Neural progenitor cell (in vitro differentiated cells): ENCODE measurements around the gene KIF26A. TPM values are rescaled to one million over a fixed set of nuclear protein-coding genes. Genes with fewer than 3 reads are reported as not detected.

Experiments
- DNase-seq: peaks from one replicate; pipeline ENCODE4 v3.0.0-alpha.2; 2016; ENCODE audit warnings: low spot score
- H2AFZ ChIP-seq: fragments of 200-600 bp; sonication (generic); replicated peaks from 2 replicates; pipeline ENCODE4 v1.6.1; 2016; ENCODE audit warnings: antibody characterized with exemption
- H3F3A ChIP-seq: fragments of 200-600 bp; sonication (generic); 2 replicates; pipeline ENCODE4 v1.6.1; 2016; ENCODE audit warnings: antibody characterized with exemption, low read depth
- H3K27ac ChIP-seq: fragments of 200-600 bp; sonication (generic); 2 replicates; pipeline ENCODE4 v1.5.1; 2016; ENCODE audit warnings: mild to moderate bottlenecking
- H3K27me3 ChIP-seq: fragments of 200-600 bp; sonication (generic); 2 replicates; pipeline ENCODE4 v1.6.1; 2016; ENCODE audit warnings: mild to moderate bottlenecking, moderate library complexity
- H3K36me3 ChIP-seq: fragments of 200-600 bp; sonication (generic); 2 replicates; pipeline ENCODE4 v1.5.1; 2016
- H3K4me1 ChIP-seq: fragments of 200-600 bp; sonication (generic); 2 replicates; pipeline ENCODE4 v1.6.1; 2016; ENCODE audit warnings: mixed run types
- H3K4me2 ChIP-seq: fragments of 200-600 bp; sonication (generic); 2 replicates; pipeline ENCODE4 v1.6.1; 2016
- H3K4me3 ChIP-seq: fragments of 200-600 bp; sonication (generic); 2 replicates; pipeline ENCODE4 v1.5.1; 2016
- H3K79me2 ChIP-seq: fragments of 200-600 bp; sonication (generic); 2 replicates; pipeline ENCODE4 v1.6.1; 2016; ENCODE audit warnings: low read depth
- H3K9ac ChIP-seq: fragments of 200-600 bp; sonication (generic); 2 replicates; pipeline ENCODE4 v1.6.1; 2016
- H3K9me3 ChIP-seq: fragments of 200-600 bp; sonication (generic); 2 replicates; pipeline ENCODE4 v1.5.1; 2016; ENCODE audit warnings: low read depth
- H4K20me1 ChIP-seq: fragments of 200-600 bp; sonication (generic); 2 replicates; pipeline ENCODE4 v1.6.1; 2016; ENCODE audit warnings: low read depth
- H3K27ac Mint-ChIP-seq: 3 replicates; pipeline ENCODE4 v1.8.0; 2021; ENCODE audit warnings: mixed read lengths
- H3K27me3 Mint-ChIP-seq: 2 replicates; pipeline ENCODE4 v1.8.0; 2022; ENCODE audit warnings: low read depth, mild to moderate bottlenecking, inconsistent platforms, moderate library complexity, mixed read lengths; ENCODE audit not compliant: insufficient read depth
- H3K36me3 Mint-ChIP-seq: 3 replicates; pipeline ENCODE4 v1.8.0; 2021; ENCODE audit warnings: mixed read lengths
- H3K4me1 Mint-ChIP-seq: 3 replicates; pipeline ENCODE4 v1.8.0; 2021; ENCODE audit warnings: mixed read lengths
- H3K4me3 Mint-ChIP-seq: 3 replicates; pipeline ENCODE4 v1.8.0; 2021; ENCODE audit warnings: mild to moderate bottlenecking, moderate library complexity, mixed read lengths
- H3K9me3 Mint-ChIP-seq: 3 replicates; pipeline ENCODE4 v1.8.0; 2020; ENCODE audit warnings: mixed read lengths
- CTCF ChIP-seq: fragments of 200-600 bp; sonication (generic); IDR thresholded peaks from 2 replicates; pipeline ENCODE4 v1.5.1; 2017; ENCODE audit warnings: antibody characterized with exemption, mild to moderate bottlenecking
- EZH2 ChIP-seq: fragments of 200-600 bp; sonication (generic); IDR thresholded peaks from 2 replicates; pipeline ENCODE4 v1.6.1; 2017; ENCODE audit warnings: antibody characterized with exemption, mild to moderate bottlenecking, moderate library complexity
- EZH2phosphoT487 ChIP-seq: fragments of 200-600 bp; sonication (generic); IDR thresholded peaks from 2 replicates; pipeline ENCODE4 v1.6.1; 2017; ENCODE audit warnings: antibody characterized with exemption
- total RNA-seq: library from RNA; depleted of rRNA; stranded (reverse); fragments of >200 nt; gene quantifications from 2 replicates; pipeline ENCODE4 v1.2.3, GENCODE V29; 2015; ENCODE audit warnings: low replicate concordance

The KIF26A gene
- total RNA-seq, 1 donor from 2014 or later: 6.1 TPM

DNA sequence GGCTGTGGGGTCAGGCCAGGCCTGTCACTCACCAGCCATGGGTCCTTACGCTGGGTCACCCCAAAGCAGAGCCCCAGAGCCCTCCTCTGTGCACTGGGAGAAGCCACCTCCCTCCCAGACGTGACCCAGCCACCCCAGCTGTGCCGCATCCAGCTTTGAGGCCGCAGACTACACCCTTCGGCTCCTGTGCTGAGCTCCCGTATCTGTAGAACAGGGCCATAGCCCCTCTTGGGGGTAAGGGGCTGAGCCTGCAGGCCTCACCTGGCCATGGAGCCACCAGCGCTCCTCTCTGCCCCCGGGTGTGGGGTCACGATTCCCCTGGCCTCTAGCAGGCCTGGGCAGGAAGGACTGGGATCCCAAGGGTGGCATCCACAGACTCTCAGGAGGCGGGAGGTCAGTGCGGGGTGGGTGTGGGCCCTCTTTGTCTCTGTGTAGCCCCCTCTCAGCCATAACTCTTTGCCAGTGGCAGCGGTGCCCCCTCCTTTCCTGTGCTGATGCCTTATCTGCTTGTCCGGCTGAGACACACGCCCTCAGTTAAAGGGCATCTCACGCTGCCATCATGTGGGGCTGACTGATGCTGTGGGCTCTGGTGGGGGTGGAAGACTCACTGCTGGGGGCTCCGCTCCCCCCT is 36.6 kb upstream of the KIF26A start:
- Histone ChIP-seq H3K36me3 (no peaks in the 10 kb centered on the region), H3K9ac (no peak overlapping the region), H3F3A (no peaks in the 10 kb centered on the region), H3K4me3 (no peak overlapping the region), H4K20me1 (no peaks in the 10 kb centered on the region), H3K9me3 (no peaks in the 10 kb centered on the region), H2AFZ (no peak overlapping the region), H3K27ac (no peak overlapping the region), H3K27me3 (no peaks in the 10 kb centered on the region), H3K4me2 (no peak overlapping the region), H3K79me2 (no peaks in the 10 kb centered on the region), H3K4me1 (no peaks in the 10 kb centered on the region)
- Mint-ChIP-seq H3K9me3 (no peaks in the 10 kb centered on the region), H3K27me3 (peaks cover 4% of the 10 kb centered on the region), H3K27ac (no peak overlapping the region), H3K36me3 (no peaks in the 10 kb centered on the region), H3K4me1 (no peaks in the 10 kb centered on the region), H3K4me3 (no peak overlapping the region)
- DNase-seq: no peak
- TF ChIP-seq EZH2phosphoT487: no peak
- no peak for TF ChIP-seq CTCF
- TF ChIP-seq EZH2: no peak

DNA sequence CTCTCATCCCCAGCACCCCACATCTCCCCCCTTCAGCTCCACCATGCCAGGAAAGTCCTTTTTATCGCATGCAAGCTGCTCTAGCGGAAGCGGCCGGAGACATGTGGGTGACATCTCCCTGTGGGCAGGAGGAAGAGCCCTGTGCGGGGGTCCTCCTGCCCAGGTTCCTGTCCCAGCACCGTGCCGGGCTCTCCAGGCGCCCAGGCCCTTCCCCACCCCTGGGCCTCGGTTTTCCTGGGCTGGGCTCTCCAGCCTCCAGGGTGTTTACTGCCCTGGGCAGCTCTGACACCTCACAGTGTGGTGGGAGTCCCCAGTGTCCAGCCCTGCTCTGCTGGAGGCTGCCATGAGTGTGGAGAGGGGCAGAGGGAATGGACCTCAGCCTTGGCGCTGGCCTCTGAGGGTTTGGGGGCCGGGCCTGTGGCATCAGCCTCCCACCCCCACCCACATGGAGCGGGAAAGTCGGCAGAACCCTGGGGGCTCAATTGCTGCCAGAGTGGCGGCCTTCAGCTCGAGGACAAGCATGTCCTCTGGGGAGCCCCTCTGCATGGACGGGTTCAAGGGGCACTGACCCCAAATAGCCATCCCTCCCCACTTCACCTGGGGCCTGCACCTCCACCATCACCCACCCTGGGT is 36.0 kb upstream of the KIF26A start:
- no peaks in the 10 kb centered on the region for H3K36me3 Mint-ChIP-seq
- no peaks in the 10 kb centered on the region for H3K9me3 Mint-ChIP-seq
- H3K36me3 ChIP-seq: no peaks in the 10 kb centered on the region
- H4K20me1 ChIP-seq: no peaks in the 10 kb centered on the region
- H3K4me2 ChIP-seq: no peak overlapping the region
- H3K27ac ChIP-seq: no peak overlapping the region
- no peaks in the 10 kb centered on the region for H3K9me3 ChIP-seq
- no peaks in the 10 kb centered on the region for H3K79me2 ChIP-seq
- no peak overlapping the region for H3K4me3 ChIP-seq
- no peaks in the 10 kb centered on the region for H3F3A ChIP-seq
- H3K27me3 Mint-ChIP-seq: peaks cover 4% of the 10 kb centered on the region
- TF ChIP-seq CTCF (no peak), EZH2phosphoT487 (no peak), EZH2 (no peak)
- no peak for DNase-seq
- no peak overlapping the region for H2AFZ ChIP-seq
- H3K27me3 ChIP-seq: no peaks in the 10 kb centered on the region
- no peaks in the 10 kb centered on the region for H3K4me1 Mint-ChIP-seq
- no peak overlapping the region for H3K27ac Mint-ChIP-seq
- no peak overlapping the region for H3K9ac ChIP-seq
- no peaks in the 10 kb centered on the region for H3K4me1 ChIP-seq
- H3K4me3 Mint-ChIP-seq: no peak overlapping the region

DNA sequence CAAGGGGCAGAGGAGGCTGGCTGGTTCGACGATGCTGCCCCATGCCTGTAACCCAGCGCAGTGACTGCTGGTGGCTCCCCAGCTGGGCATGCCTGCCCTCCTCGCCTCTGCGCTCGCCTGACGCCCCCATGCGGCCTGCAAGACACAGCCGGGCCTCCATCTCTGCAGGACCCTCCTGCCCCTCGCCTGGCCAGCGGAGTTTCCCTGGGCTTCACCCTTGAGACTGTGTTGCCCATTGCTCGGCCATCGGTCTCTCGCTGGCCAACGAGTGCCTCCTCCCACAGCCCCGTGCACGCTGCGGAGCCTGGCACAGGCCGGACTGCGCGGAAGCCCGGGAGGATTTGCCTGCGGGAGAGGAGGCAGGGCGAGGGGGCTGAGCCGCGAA is 35.3 kb upstream of the KIF26A start:
- peak overlapping the region; percentile 34 for H3K9ac ChIP-seq
- H2AFZ ChIP-seq: no peak overlapping the region
- no peak overlapping the region for H3K27ac ChIP-seq
- Mint-ChIP-seq H3K9me3 (no peaks in the 10 kb centered on the region), H3K27ac (no peak overlapping the region), H3K27me3 (peaks cover 4% of the 10 kb centered on the region), H3K36me3 (no peaks in the 10 kb centered on the region), H3K4me1 (peaks cover 2% of the 10 kb centered on the region), H3K4me3 (no peak overlapping the region)
- H3K36me3 ChIP-seq: no peaks in the 10 kb centered on the region
- H3K79me2 ChIP-seq: no peaks in the 10 kb centered on the region
- H3K9me3 ChIP-seq: no peaks in the 10 kb centered on the region
- no peak overlapping the region for H3K4me3 ChIP-seq
- no peak for DNase-seq
- H3K27me3 ChIP-seq: no peaks in the 10 kb centered on the region
- TF ChIP-seq CTCF (no peak), EZH2 (no peak), EZH2phosphoT487 (no peak)
- H3K4me2 ChIP-seq: no peak overlapping the region
- H4K20me1 ChIP-seq: no peaks in the 10 kb centered on the region
- H3F3A ChIP-seq: no peaks in the 10 kb centered on the region
- peaks cover 6% of the 10 kb centered on the region for H3K4me1 ChIP-seq
